Kidney epithelial cell (primary cell): ENCODE data around the gene LIME1. TPM values are rescaled to one million over a fixed set of nuclear protein-coding genes. Genes with fewer than 3 reads are reported as not detected.

ENCODE experiments used
- DNase-seq: peaks from one replicate; pipeline ENCODE4 v3.0.0-alpha.2; 2010; ENCODE audit warnings: low read depth
- H3K27me3 ChIP-seq: 2 replicates; pipeline ENCODE4 v1.6.0; 2011; ENCODE audit warnings: low read length; ENCODE audit not compliant: control insufficient read depth, insufficient read depth
- H3K36me3 ChIP-seq: 2 replicates; pipeline ENCODE4 v1.5.1; 2011; ENCODE audit warnings: low read length; ENCODE audit not compliant: control insufficient read depth, insufficient read depth
- H3K4me3 ChIP-seq: 2 replicates; pipeline ENCODE4 v1.5.1; 2011; ENCODE audit warnings: low read depth, mild to moderate bottlenecking, control low read depth, low read length
- total RNA-seq: library from RNA; depleted of rRNA; stranded (reverse); fragments of >200 nt; gene quantifications from 2 replicates; pipeline ENCODE4 v1.2.3, GENCODE V29; 2015
- TF ChIP-seq, protein P1 (sequence below): IDR thresholded peaks from 2 replicates; pipeline ENCODE4 v1.5.1; 2011; ENCODE audit warnings: mild to moderate bottlenecking, moderate library complexity, low read length, control low read depth, inconsistent platforms; ENCODE audit not compliant: insufficient read depth, poor library complexity, severe bottlenecking

LIME1 gene
- total RNA-seq, 1 donor from 2014 or later = 9.4 TPM

DNA sequence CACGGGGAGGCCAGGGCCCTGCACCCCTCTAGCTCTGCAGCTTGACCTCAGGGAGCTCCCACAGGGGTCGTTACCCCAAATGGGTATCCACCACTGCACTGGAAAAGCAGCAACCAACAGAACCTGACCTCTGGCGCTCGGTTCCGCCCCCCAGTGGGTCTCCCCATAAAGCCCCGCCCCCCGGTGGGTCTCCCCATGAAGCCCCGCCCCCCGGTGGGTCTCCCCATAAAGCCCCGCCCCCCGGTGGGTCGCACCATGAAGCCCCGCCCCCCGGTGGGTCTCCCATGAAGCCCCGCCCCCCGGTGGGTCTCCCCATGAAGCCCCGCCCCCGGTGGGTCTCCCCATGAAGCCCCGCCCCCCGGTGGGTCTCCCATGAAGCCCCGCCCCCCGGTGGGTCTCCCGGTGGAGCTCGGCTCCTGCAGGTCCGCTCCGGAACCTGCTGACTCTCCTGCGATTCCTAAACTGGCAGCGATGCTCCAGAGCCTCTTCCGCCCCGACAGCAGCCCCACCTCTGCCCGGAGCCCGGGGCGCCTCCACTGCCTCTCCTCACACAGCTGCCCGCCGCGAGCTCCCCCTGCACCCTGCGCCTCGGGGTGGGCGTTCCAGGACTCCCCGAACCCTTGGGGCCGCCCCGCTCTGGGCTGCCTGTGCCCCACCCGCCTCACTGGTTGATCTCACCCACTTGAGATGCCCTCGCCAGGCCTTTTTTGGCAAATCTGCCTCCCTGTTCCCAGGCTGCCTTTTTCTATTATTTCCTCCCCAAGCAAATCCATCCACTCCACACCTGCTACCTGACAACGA lies 15.2 kb downstream of the LIME1 start:
- H3K4me3 ChIP-seq = no peak overlapping the region
- peaks cover 3% of the 10 kb centered on the region for H3K27me3 ChIP-seq
- H3K36me3 ChIP-seq = no peaks in the 10 kb centered on the region
- DNase-seq = no peak
- TF ChIP-seq, protein P1, sequence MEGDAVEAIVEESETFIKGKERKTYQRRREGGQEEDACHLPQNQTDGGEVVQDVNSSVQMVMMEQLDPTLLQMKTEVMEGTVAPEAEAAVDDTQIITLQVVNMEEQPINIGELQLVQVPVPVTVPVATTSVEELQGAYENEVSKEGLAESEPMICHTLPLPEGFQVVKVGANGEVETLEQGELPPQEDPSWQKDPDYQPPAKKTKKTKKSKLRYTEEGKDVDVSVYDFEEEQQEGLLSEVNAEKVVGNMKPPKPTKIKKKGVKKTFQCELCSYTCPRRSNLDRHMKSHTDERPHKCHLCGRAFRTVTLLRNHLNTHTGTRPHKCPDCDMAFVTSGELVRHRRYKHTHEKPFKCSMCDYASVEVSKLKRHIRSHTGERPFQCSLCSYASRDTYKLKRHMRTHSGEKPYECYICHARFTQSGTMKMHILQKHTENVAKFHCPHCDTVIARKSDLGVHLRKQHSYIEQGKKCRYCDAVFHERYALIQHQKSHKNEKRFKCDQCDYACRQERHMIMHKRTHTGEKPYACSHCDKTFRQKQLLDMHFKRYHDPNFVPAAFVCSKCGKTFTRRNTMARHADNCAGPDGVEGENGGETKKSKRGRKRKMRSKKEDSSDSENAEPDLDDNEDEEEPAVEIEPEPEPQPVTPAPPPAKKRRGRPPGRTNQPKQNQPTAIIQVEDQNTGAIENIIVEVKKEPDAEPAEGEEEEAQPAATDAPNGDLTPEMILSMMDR = no peak

DNA sequence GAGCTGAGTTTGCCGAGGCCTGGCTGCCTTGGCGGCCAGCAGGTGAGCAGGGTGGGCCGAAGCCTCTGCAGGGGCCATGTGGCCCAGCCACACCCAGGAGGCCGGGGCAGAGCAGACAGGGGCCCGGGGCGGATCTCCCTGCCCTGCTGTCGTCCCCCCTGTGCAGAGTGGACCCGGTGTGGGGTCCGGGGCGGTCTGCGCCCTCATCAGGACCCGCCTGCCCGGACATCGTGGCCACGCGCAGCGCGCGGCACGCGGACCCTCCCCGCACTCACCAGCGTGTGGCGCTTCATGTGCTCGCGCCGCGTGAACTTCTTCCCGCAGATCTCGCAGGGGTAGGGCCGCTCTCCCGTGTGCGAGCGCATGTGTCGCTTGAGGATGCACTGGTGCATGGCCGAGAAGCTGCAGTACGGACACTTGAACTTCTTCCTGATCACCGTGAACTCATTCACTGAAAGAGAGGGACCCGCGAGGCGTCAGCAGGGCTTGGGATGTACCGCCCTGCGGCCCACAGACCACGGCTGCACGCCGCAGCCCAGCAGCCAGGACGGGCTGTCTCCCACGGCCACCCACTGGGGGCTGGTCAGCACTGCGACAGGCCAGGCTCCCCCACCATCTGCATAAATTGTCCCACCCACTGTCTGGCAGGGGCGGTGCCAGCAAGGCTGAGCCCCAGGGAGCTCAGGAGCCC lies 16.1 kb downstream of the LIME1 start:
- Histone ChIP-seq H3K27me3 (peaks cover 3% of the 10 kb centered on the region), H3K4me3 (no peak overlapping the region), H3K36me3 (no peaks in the 10 kb centered on the region)
- TF ChIP-seq, protein P1 = no peak
- DNase-seq = no peak

DNA sequence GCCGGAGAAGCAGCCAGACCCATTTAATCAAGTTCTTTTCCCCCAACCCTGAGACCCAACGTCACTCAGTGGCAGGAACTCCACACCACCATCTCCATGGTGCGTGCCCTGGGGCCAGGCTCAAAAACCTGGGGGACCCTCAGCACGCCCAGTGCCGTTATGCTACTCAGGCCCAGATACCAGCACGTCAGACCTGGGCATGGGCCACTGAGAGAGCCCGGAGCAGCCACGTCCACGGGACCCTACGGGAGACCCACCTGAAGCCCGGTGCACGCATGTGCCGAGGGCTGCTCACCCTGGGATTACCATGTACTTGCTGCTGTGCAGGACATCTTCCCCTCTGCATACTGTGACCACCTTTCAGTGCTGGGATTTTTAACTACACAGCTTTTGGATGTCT lies 16.9 kb downstream of the LIME1 start:
- DNase-seq = no peak
- Histone ChIP-seq H3K27me3 (peaks cover 3% of the 10 kb centered on the region), H3K4me3 (no peak overlapping the region), H3K36me3 (no peaks in the 10 kb centered on the region)
- TF ChIP-seq, protein P1 = no peak

DNA sequence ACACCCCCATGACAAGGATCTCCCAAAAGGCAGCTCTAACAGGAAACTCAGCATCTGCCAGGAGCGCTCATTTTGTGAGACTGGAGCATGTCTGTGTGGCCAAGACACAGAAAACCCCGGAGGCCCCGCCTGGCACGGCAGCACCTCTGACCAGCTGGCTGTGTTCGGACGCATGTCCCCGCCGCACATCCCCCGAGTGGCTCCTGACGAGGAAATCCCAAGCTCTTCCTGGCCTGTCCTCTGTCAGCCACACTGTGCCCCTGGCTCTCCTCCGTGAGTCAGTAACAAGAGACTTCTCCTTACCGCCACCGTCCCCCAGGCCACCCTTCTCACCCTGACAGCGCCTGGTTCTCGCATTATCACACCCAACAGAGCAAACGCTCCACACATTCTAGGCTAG lies 17.5 kb downstream of the LIME1 start:
- TF ChIP-seq, protein P1 = no peak
- Histone ChIP-seq H3K4me3 (no peak overlapping the region), H3K36me3 (no peaks in the 10 kb centered on the region), H3K27me3 (peaks cover 3% of the 10 kb centered on the region)
- no peak for DNase-seq

DNA sequence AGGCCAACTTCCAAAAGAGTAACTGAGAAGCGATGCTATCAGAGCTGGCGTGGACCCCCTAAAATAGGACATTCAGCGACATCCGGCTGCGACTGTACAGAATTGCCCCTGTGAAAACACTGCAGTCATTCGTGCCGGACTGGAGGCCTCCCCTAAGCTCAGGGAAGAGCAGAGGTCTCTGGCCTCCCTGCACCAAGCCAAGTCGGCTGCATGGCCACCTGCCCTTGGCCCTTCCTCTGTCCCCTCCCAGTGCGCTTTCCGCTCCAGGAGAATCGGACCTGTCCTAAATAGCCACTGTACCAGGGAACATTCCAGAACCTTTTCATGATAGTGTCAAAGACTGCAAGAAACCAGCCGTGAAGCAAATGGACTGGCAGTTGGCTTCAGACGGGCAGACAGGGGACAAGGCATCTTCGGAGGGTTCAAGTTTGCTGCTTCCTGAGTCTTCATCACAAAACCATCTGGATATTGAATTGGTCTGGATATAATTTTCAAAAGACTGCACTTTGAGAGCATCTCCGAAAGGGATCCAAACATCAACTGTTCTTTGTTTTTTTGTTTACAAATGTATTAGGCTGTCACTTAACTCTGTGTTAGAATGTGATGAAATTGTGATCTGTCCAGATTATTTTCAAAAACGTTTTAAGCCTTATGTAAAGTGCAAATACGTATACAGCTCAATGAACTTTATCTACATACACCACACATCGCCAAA lies 19.6 kb downstream of the LIME1 start:
- H3K36me3 ChIP-seq = no peaks in the 10 kb centered on the region
- peaks cover 3% of the 10 kb centered on the region for H3K27me3 ChIP-seq
- TF ChIP-seq, protein P1 = no peak
- no peak overlapping the region for H3K4me3 ChIP-seq
- DNase-seq = no peak
